ENCODE data around the gene RCC1.
"Not testable (repeated sequence)": the region's sequence is repeated elsewhere in the genome, so short reads cannot be mapped to it uniquely, and the experiment has no call there.

RCC1 gene

DNA sequence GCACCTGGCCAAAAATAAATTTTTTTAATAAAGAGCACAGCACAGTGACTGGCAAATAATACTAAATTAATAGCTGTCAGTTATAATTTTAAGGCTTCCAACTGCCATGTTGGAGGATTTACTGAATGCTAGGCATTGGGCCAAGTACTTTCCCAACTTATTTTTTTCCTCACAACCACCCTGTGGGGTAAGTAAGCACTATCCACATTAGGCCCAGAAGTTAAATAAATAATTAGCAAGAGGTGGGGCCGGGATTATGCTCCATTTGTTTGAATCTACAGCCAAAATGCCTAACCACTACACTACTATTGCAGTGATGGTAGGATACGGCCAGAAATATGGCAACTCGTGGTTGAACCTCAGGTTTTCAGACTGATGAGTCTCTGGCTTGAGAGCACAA lies 42.5 kb downstream of the RCC1 start:
- DNase-seq (ENCODE audit: low spot score) = no peak

GRCh38 chr1:28551381-28551780 lies 45.5 kb downstream of the RCC1 start:
- DNase-seq (ENCODE audit: low spot score) = no peak

GRCh38 chr1:28552758-28553663 lies 47.2 kb downstream of the RCC1 start, which contains the start of gene TRNAU1AP:
Gene TRNAU1AP, plus strand, starts transcription at chr1:28553085. Its CDS starts 26 bp downstream, at chr1:28553111.
- DNase-seq (ENCODE audit: low spot score) = peak; percentile 96

- DNase-seq (ENCODE audit: low spot score) = no peak
These were observed 55.0 kb downstream of the RCC1 start for GRCh38 chr1:28560886-28561285.

GRCh38 chr1:28564310-28564709 lies 58.5 kb downstream of the RCC1 start:
- no peak for DNase-seq (ENCODE audit: low spot score)

- DNase-seq (ENCODE audit: low spot score) = no peak
These were observed 59.2 kb downstream of the RCC1 start for GRCh38 chr1:28565040-28565439.

DNA sequence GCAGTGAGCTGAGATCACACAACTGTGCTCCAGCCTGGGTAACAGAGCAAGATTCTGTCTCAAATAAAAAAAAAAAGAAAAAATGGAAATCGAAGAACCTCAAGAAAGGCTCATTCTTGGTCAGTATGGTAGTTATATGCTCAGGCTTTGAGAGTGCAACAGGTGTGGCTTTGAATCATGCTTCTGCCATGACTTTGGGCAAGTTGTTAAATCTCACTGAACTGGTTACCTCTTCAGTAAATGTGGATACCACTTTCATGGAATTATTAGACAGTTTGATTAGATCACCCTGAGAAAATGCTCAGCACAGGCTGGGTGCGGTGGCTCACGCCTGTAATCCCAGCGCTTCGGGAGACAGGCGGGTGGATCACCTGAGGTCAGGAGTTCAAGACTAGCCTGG lies 59.9 kb downstream of the RCC1 start:
- no peak for DNase-seq (ENCODE audit: low spot score)

- no peak for DNase-seq (ENCODE audit: low spot score)
These were observed 61.1 kb downstream of the RCC1 start for GRCh38 chr1:28566931-28567330.

DNA sequence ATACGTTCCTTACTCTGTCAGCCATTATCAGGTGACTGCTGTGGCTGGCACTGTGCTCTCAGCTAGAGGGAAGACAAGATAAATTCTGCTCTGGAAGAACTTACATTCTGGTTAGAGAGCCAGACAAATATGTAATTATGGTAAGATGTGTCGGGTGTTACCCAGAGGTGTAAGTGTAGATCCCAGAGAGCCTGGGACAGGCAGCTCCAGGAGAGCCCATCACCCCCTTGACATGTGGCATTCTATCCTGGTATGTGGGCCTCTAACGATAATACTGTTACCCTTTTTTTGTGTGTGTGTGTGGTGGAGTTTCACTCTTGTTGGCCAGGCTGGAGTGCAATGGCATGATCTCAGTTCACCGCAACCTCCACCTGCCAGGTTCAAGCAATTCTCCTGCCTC lies 66.1 kb downstream of the RCC1 start:
- no peak for DNase-seq (ENCODE audit: low spot score)

GRCh38 chr1:28572891-28573290 lies 67.0 kb downstream of the RCC1 start:
- not testable (repeated sequence) for DNase-seq (ENCODE audit: low spot score)

GRCh38 chr1:28573564-28573963 lies 67.7 kb downstream of the RCC1 start:
- DNase-seq (ENCODE audit: low spot score) = no peak

DNA sequence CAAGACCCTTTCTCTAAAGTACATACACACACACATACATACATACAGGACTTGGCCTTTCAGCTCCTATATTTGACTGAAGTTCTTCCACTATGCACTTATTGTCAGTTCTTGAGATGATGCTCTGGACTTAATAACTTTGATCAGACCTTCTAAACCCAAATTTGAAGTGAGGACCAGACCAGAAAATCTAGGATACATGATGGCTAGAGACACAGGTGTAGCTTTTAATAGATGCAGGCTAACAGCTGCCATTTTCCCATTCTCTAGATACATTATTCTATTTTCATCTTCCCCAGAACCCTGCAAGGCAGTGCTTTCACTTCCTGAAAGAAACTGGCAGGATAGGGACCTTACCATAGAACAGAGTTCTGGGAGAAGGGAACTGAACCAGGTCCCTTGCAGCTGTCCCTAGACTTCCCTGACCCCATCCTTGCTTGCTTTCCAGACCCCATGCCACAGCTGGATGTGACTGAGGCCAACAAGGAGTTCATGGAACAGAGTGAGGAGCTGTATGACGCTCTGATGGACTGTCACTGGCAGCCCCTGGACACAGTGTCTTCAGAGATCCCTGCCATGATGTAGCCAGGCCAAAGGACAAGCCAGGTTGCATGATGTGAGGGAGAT lies 71.3 kb downstream of the RCC1 start:
- DNase-seq (ENCODE audit: low spot score) = no peak

DNA sequence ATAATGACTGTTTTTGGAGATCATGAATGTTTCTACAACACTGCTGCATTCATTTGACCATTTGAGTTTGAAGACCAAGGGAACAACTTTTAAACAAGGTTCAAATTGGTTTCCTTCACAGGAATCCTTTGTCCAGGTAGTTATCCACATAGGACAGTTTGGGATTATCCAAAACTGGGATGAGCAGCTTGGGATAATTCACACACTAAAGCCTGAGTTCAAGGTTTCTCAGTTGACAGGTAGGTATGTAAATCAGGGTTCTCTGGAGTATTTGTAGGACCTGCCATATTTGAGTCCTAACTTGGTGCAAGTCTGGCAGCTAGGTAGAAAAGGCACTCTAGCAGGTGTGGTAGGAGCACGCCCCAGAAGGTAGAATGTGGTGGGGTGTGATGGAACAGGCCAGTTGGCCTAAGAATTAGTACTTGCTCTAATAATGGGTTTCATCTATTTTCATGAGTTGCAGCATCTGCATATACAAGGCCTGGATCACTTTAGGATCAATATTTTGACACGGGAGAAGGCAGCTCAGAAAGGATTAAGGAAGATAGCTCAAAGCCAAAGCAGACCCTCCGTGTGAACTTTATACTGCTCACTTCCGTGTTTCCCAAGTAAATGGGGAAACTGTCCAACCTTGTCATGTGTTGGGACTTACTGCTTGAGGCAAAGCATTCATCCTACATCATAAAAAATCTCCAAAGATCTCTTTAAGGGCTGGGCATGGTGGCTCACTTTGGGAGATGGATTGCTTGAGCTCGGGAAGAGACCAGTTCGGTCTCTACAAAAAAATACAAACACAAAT lies 72.1 kb downstream of the RCC1 start:
- DNase-seq (ENCODE audit: low spot score) = no peak

DNA sequence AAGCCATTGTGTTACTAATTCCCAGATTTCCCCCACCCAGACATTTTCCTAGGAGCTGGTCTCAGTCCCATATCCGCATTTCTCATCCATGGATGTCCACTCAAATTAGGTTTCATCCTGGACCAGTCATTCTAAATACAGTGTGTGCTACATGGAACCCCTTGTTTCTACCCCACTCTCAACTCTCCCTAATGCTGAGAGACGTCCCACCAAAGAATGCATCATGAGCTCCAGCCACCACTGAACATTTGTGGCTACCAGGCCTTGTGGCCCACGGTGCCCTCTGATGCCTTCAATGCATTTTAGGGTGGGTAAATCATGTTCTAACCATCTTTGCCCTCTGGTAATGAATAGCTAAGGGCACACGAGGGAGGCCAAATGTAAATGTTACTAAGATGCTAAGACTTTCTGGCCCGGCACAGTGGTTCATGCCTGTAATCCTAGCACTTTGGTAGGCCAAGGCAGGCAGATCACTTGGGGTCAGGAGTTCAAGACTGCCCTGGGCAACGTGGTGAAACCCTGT lies 72.9 kb downstream of the RCC1 start:
- no peak for DNase-seq (ENCODE audit: low spot score)

- DNase-seq (ENCODE audit: low spot score) = no peak
These were observed 73.6 kb downstream of the RCC1 start for GRCh38 chr1:28579401-28579800.

- DNase-seq (ENCODE audit: low spot score) = peak; percentile 63
These were observed 75.1 kb downstream of the RCC1 start for GRCh38 chr1:28580722-28581530.

DNA sequence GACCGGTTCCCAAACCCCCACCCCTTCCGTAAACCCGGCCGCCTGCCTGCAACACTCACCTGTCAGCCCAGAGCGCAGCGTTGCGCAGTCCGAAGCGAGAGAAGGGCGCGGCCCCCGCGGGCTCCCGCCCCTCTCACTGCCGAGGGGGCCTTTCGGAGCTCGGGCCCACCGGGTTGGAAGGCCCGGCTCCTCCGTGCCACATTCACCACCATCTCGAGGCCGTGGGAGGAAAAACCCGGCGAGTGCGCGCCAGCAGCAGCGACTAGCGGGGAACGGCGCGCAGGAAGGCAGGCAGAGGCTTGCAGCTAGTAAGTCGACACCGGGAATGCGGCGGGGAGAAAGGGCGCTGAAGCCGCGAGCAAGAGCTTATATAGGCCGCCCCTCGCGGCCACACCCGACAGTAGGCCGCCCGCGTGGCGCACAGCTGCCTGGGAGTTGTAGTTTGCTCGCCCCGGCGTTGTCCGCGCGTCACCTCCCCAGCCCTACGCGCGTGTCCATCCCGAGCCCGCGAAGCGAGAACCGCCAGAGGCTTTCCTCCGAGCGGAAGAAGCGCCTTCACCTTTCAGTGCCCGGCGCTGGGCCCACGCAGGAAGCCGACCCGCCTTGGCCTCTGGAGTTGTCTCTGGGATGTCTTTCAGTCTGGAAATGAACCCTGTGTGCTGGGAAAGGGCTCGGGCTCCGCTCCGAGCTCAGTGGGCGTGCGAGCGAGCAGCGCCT lies 75.8 kb downstream of the RCC1 start:
- DNase-seq (ENCODE audit: low spot score) = peak; percentile 98

GRCh38 chr1:28582248-28582615 lies 76.4 kb downstream of the RCC1 start:
- DNase-seq (ENCODE audit: low spot score) = peak; percentile 58

GRCh38 chr1:28586585-28587391 lies 80.9 kb downstream of the RCC1 start:
- not testable (repeated sequence) for DNase-seq (ENCODE audit: low spot score)
